HG03571 (cell line): ENCODE results near the gene OR7A5.
"Not testable (repeated sequence)": the region's sequence is repeated elsewhere in the genome, so short reads cannot be mapped to it uniquely, and the experiment has no call there.

ENCODE experiments used
- ATAC-seq: cut with Tn5 transposase; IDR thresholded peaks from one replicate; pipeline ENCODE4 v1.9.1; 2021; ENCODE audit not compliant: unreplicated experiment

The OR7A5 gene

DNA sequence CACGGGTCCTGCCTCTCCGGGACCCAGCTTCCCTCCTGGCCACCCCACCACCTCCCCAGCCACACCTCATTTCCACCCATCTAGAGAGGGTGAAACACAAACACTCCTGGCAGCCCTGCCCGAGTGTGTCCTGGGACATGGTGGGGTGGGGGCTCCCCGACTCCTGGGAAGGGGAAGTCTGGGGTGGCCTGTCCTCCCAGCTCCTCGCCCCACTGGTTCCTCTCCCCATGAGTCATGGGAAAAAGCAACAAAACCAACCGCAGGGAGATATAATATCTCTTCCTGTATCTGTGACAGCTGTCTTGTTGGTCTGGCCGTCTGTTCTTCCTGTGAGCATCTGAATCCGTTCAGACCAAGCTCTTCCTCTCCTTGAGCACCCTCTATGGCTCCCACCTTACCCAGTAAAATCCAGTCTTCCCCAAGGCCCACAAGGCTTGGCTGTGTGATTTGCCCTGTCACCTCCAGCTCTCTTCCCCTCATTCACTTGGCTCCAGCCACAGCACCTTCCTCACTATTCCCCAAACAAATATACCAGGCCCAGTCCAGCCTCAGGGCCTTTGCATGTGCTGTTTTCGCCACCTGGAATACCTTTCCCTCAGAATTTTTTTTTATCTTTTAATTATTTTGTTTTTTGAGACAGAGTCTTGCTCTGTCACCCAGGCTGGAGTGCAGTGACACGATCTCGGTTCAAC lies 49.7 kb downstream of the OR7A5 start:
- ATAC-seq: peak; percentile 16

DNA sequence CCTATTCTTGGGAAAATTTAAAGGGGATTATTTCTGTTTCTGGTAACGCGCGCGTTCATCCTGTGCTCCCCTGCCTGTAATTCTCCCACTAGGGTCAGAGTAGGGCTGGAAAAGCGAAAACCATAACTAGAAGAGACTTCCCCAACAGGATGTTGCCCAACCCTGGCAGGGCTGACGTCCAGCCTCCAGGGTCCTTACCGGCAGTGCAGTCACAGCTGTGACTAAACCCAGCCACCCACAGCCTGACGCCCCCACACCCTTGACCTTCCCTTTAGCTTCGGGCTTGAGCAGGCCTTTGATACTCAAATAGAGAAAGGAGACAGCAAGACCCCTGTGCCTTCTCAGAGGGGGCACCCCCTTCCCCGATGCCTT lies 50.3 kb downstream of the OR7A5 start:
- peak; percentile 44 for ATAC-seq

GRCh38 chr19:14783410-14783998 lies 51.5 kb downstream of the OR7A5 start:
- ATAC-seq: not testable (repeated sequence)

DNA sequence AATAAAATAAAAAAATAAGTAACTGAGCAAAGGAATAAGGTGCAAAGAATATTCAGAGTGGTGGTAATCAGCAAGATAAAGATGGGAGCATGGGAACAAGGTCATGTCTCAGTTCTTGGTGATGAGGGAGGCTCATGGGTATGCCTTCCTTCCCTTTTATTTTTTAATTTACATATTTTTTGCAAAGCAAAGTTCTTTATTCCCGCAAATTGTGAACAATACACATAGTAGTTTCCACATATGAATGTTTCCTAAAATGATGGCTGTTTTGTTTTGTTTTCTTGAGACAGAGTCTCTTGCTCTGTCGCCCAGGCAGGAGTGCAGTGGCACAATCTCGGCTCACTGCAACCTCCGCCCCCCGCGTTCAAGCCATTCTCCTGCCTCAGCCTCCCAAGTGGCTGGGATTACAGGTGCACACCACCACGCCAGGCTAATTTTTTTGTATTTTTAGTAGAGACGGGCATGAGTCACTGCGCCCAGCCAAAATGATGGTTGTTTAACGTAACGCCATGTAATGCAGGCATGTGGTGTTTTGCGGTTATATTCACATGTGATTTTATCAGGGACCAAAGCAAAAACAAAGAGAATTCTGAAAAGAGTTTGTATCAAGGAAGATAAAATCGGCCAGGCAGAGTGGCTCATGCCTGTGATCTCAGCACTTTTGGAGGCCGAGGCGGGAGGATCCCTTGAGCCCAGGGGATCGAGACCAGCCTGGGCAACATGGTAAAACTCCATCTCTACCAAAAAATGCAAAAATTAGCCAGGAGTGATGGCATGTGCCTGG lies 52.2 kb downstream of the OR7A5 start:
- ATAC-seq: no peak

DNA sequence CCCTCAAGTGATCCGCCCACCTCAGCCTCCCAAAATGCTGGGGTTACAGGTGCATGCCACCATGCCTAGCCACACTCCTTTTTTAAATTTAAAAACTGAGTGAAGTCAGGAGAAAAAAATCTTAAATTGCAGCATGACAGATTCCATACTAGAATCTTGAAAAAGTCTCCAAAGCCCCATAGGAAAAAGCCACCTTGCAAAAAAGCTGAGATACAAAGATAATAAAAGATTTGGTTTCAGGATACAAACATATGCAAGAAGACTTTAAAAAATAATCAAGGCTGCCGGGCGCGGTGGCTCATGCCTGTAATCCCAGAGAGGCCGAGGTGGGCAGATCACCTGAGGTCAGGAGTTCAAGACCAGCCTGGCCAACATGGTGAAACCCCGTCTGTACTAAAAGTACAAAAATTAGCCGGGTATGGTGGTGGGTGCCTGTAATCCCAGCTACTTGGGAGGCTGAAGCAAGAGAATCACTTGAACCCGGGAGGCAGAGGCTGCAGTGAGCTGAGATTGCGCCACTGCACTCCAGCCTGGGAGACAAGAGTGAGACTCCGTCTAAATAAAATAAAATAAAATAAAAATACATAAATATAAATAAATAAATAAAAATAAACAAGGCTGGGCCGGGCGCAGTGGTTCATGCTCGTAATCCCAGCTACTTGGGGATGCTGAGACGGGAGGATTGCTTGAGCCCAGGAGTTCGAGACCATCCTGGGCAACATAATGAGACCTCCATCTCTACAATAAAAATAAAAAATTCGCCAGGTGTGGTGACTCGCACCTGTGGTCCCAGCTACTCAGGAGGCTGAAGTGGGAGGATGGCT lies 53.1 kb downstream of the OR7A5 start:
- ATAC-seq: not testable (repeated sequence)

DNA sequence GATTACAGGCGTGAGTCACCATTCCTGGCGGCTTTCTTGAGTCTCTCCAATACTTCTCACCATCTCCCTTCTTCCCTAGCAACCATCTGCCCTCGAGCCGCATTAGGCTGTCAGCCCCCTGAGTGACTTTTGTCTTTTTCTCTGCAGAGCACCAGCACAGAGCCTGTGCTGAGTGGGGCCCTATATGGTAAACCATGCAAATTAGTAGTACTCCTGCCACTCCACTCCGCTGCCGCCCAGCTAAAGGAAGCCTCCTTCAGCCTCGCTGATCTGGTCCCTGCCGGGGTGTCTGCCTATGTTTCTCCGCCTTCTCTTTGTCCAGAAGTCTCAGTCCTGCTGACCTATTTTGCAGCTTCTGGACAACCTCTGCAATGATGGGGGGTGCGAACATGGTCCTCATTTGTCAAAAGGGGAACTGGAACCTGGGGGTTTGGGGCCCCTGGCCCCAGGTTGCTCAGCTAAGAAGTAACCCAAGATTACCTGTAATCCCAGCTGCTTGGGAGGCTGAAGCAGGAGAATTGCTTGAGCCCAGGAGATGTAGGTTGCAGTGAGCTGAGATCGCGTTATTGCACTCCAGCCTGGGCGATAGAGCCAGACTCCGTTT lies 54.3 kb downstream of the OR7A5 start:
- not testable (repeated sequence) for ATAC-seq

DNA sequence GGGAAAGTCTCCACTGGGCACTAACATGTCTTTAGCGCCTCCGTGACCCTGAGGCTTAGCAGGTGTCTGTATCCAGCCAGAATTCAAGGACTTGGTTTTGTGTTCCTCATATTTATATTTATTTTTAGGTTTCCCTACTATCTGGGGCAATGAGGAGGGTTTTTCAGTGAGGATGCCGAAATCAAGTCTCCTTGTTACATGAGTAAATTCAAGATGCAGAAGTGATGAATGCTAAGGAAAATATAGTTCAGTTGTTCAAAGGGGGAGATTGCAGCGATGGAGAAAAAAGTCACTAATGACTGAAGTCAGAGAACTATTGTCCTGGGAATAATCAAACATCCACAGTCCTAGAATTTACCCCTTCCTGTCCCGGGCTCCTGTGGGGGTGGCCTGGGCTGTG lies 55.8 kb downstream of the OR7A5 start:
- ATAC-seq: no peak

DNA sequence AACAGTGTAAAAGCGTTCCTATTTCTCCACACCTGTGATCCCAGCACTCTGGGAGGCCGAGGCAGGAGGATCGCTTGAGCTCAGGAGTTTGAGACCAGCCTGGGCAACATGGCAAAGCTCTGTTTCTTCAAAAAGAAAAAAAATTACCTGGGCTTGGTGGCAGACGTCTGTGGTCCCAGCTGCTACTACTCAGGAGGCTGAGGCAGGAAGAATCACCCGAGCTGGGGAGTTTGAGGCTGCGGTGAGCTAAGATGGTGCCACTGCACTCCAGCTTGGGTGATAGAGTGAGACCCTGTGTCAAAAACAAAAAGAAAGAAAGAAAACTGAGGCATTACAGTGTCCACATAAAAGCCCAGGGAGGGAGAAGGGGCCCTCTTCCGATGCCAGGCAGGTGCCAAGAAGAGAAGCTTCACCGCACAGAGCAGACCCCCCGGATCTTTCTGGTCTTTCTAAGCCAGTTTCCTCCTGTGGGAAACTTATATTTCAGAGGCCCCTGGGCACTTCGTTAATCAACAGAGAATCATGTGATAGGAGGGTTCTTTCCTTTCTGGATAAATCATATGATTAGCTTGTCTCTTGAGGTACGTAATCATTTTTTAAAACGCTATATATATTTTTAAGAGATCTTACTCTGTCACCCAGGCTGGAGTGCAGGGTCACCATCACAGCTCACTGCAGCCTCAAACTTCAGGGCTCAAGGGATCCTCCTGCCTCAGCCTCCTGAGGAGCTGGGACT lies 56.7 kb downstream of the OR7A5 start, which contains the start of gene ADGRE2:
TSS of gene ADGRE2 (minus strand) at position 451 of the 736 bp plus-strand sequence. CDS start 1,804 bp downstream, outside the sequence.
- not testable (repeated sequence) for ATAC-seq

DNA sequence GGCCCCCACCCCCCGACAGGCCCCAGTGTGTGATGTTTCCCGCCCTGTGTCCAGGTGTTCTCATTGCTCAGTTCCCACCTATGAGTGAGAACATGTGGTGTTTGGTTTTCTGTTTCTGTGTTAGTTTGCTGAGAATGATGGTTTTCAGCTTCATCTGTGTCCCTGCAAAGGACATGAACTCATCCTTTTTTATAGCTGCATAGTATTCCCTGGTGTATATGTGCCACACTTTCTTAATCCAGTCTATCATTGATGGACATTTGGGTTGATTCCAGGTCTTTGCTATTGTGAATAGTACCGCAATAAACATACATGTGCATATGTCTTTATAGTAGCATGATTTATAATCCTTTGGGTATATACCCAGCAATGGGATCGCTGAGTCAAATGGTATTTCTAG lies 57.3 kb downstream of the OR7A5 start:
- ATAC-seq: not testable (repeated sequence)
